DMS53 (cell line): Measurements from ENCODE around the gene ETNK1.
"Not testable (repeated sequence)": the region's sequence is repeated elsewhere in the genome, so short reads cannot be mapped to it uniquely, and the experiment has no call there.

ENCODE experiments used
- DNase-seq: peaks from one replicate; lab custom pipeline; 2025; lab: John Stamatoyannopoulos, UW

Gene ETNK1

GRCh38 chr12:22624870-22625761 is at the start of gene ETNK1:
TSS of gene ETNK1 (plus strand) at chr12:22625171. CDS start at chr12:22625431, 260 bp downstream.
- peak; percentile 100 for DNase-seq

- no peak for DNase-seq
Observed at GRCh38 chr12:22576065-22576464, 48.9 kb upstream of the ETNK1 start.

GRCh38 chr12:22576473-22576872 is 48.5 kb upstream of the ETNK1 start:
- DNase-seq: no peak

- DNase-seq: peak; percentile 36
Observed at GRCh38 chr12:22577667-22578066, 47.3 kb upstream of the ETNK1 start.

- peak; percentile 82 for DNase-seq
Observed at GRCh38 chr12:22578328-22578727, 46.6 kb upstream of the ETNK1 start.

GRCh38 chr12:22588817-22589216 is 36.2 kb upstream of the ETNK1 start:
- DNase-seq: peak; percentile 87

- no peak for DNase-seq
Observed at GRCh38 chr12:22593864-22594263, 31.1 kb upstream of the ETNK1 start.

- DNase-seq: not testable (repeated sequence)
Observed at GRCh38 chr12:22597539-22597938, 27.4 kb upstream of the ETNK1 start.

GRCh38 chr12:22598141-22598762 is 26.7 kb upstream of the ETNK1 start:
- DNase-seq: peak; percentile 37

GRCh38 chr12:22598763-22599161 is 26.2 kb upstream of the ETNK1 start:
- DNase-seq: no peak

- no peak for DNase-seq
Observed at GRCh38 chr12:22600181-22600580, 24.8 kb upstream of the ETNK1 start.

GRCh38 chr12:22609501-22609900 is 15.5 kb upstream of the ETNK1 start:
- DNase-seq: no peak

GRCh38 chr12:22610131-22610530 is 14.8 kb upstream of the ETNK1 start:
- no peak for DNase-seq

- DNase-seq: peak; percentile 27
Observed at GRCh38 chr12:22612822-22613221, 12.1 kb upstream of the ETNK1 start.

GRCh38 chr12:22615963-22616501 is 8.9 kb upstream of the ETNK1 start:
- DNase-seq: peak; percentile 16

GRCh38 chr12:22617630-22618029 is 7.3 kb upstream of the ETNK1 start:
- peak; percentile 27 for DNase-seq

GRCh38 chr12:22624548-22624869 is 462 bp upstream of the ETNK1 start:
- DNase-seq: peak; percentile 93

- DNase-seq: peak; percentile 88
Observed at GRCh38 chr12:22625762-22626294, 857 bp downstream of the ETNK1 start.

- peak; percentile 54 for DNase-seq
Observed at GRCh38 chr12:22626406-22626805, 1.4 kb downstream of the ETNK1 start.

- no peak for DNase-seq
Observed at GRCh38 chr12:22627371-22627770, 2.4 kb downstream of the ETNK1 start.

GRCh38 chr12:22628228-22628627 is 3.3 kb downstream of the ETNK1 start:
- no peak for DNase-seq

GRCh38 chr12:22631863-22632463 is 7.0 kb downstream of the ETNK1 start:
- peak; percentile 64 for DNase-seq
